Colonic mucosa (tissue), 4 donors: Measurements from ENCODE around the gene RPP30. TPM values are rescaled to one million over a fixed set of nuclear protein-coding genes. Genes with fewer than 3 reads are reported as not detected.

Experiments
- DNase-seq: peaks from one replicate; pipeline ENCODE4 v3.0.0-alpha.2; 2020
- H3K27ac ChIP-seq: fragments of 200-600 bp; one replicate; pipeline ENCODE4 v1.8.0; 2021
- H3K27me3 ChIP-seq: fragments of 200-600 bp; one replicate; pipeline ENCODE4 v1.8.0; 2021
- H3K36me3 ChIP-seq: fragments of 200-600 bp; one replicate; pipeline ENCODE4 v1.8.0; 2021
- H3K4me1 ChIP-seq: fragments of 200-600 bp; one replicate; pipeline ENCODE4 v1.8.0; 2021; ENCODE audit warnings: mild to moderate bottlenecking
- H3K4me3 ChIP-seq: fragments of 200-600 bp; one replicate; pipeline ENCODE4 v1.8.0; 2021
- H3K9ac ChIP-seq, 2 donors: one replicate each; pipeline ENCODE4 v1.7.0; 2013; ENCODE audit warnings: control low read depth in 2 of 2, low read depth in 2 of 2, low read length in 2 of 2
- H3K9me3 ChIP-seq: fragments of 200-600 bp; one replicate; pipeline ENCODE4 v1.8.0; 2021
- CTCF ChIP-seq: fragments of 200-600 bp; IDR thresholded peaks from one replicate; pipeline ENCODE4 v1.8.0; 2022; ENCODE audit warnings: antibody characterized with exemption, mild to moderate bottlenecking
- intact Hi-C: fragments of 100-400 bp; cut with DNase I; formaldehyde crosslinking; loops from one replicate; pipeline ENCODE4 v1.14.1; 2022
- total RNA-seq, 2 donors: library from RNA; stranded (reverse); fragmentation: NEBNext Ultra II Directional in 1 of 2; extraction: Animal tissue kit (Norgen Biotek cat#: 25700) in 1 of 2; gene quantifications; one replicate each; pipeline ENCODE4 v1.2.1, GENCODE V29; 2021
- donor health status: healthy.
- donor health status: DM: no; HTN: no; CAD: no.
- donor health status: DM: no; HTN: no; CAD: no.

RPP30 gene
- total RNA-seq, 2 donors from 2014 or later: 22.0 to 39.7 TPM

GRCh38 chr10:90855126-90855525 is 16.6 kb upstream of the RPP30 start:
- Histone ChIP-seq H3K36me3 (no peaks in the 10 kb centered on the region), H3K27me3 (peaks cover 36% of the 10 kb centered on the region), H3K4me1 (peaks cover 5% of the 10 kb centered on the region), H3K9me3 (no peaks in the 10 kb centered on the region), H3K9ac (no peak overlapping the region), H3K27ac (no peak overlapping the region), H3K4me3 (no peak overlapping the region)
- DNase-seq: no peak
- no peak for TF ChIP-seq CTCF
- intact Hi-C loops: no loop called here

- Histone ChIP-seq H3K27ac (no peak overlapping the region), H3K9me3 (no peaks in the 10 kb centered on the region), H3K9ac (no peak overlapping the region), H3K27me3 (peaks cover 36% of the 10 kb centered on the region), H3K36me3 (no peaks in the 10 kb centered on the region), H3K4me3 (no peak overlapping the region), H3K4me1 (peaks cover 5% of the 10 kb centered on the region)
- DNase-seq: no peak
- intact Hi-C loops: no loop called here
- no peak for TF ChIP-seq CTCF
These were observed 15.5 kb upstream of the RPP30 start for GRCh38 chr10:90856261-90856660.

- Histone ChIP-seq H3K27me3 (peaks cover 36% of the 10 kb centered on the region), H3K36me3 (no peaks in the 10 kb centered on the region), H3K4me1 (peaks cover 5% of the 10 kb centered on the region), H3K27ac (no peak overlapping the region), H3K4me3 (peak overlapping the region; percentile 67), H3K9ac (peak overlapping the region in 1 of 2 donors; percentile 54), H3K9me3 (no peaks in the 10 kb centered on the region)
- intact Hi-C loops: no loop called here
- no peak for TF ChIP-seq CTCF
- no peak for DNase-seq
These were observed 14.7 kb upstream of the RPP30 start for GRCh38 chr10:90856964-90857634.

GRCh38 chr10:90857635-90858460 is 13.9 kb upstream of the RPP30 start, which contains the start of gene HTR7:
HTR7 (minus strand) TSS chr10:90858039; CDS start chr10:90857671, 368 bp downstream.
- intact Hi-C loops: no loop called here
- peak; percentile 28 for TF ChIP-seq CTCF
- Histone ChIP-seq H3K4me3 (peak within 1 kb of the TSS; percentile 67), H3K9me3 (no peaks in the 10 kb centered on the region), H3K27me3 (peaks cover 36% of the 10 kb centered on the region), H3K4me1 (peaks cover 5% of the 10 kb centered on the region), H3K36me3 (no peaks in the 10 kb centered on the region), H3K27ac (peak within 1 kb of the TSS; percentile 29), H3K9ac (peak within 1 kb of the TSS; percentile 40 to 54)
- DNase-seq: peak; percentile 52

GRCh38 chr10:90858461-90858968 is 13.3 kb upstream of the RPP30 start:
- H3K9ac ChIP-seq: peak overlapping the region in 1 of 2 donors; percentile 40
- no peak for TF ChIP-seq CTCF
- H3K27me3 ChIP-seq: peaks cover 36% of the 10 kb centered on the region
- intact Hi-C loops: no loop called here
- peaks cover 5% of the 10 kb centered on the region for H3K4me1 ChIP-seq
- H3K27ac ChIP-seq: peak overlapping the region; percentile 29
- H3K9me3 ChIP-seq: no peaks in the 10 kb centered on the region
- H3K36me3 ChIP-seq: no peaks in the 10 kb centered on the region
- no peak for DNase-seq
- H3K4me3 ChIP-seq: peak overlapping the region; percentile 67
